Thyroid gland (tissue), 4 donors: ENCODE results near the gene NUP93. TPM values are rescaled to one million over a fixed set of nuclear protein-coding genes. Genes with fewer than 3 reads are reported as not detected.
A peak's percentile ranks its signal among the peaks of the same experiment; 100 is the strongest.

Experiments used
- DNase-seq, 2 donors: peaks; one replicate each; pipeline ENCODE4 v3.0.0-alpha.2; 2019
- H3K27ac ChIP-seq, 3 donors: fragments of 200-600 bp; sonication (generic); 1 replicate in 2 of 3; 2 replicates in 1 of 3; pipeline ENCODE4 v1.5.1; 2016 to 2019; ENCODE audit warnings: mild to moderate bottlenecking in 1 of 3, moderate library complexity in 1 of 3
- H3K27me3 ChIP-seq: fragments of 200-600 bp; sonication (generic); one replicate; pipeline ENCODE4 v1.5.1; 2019
- H3K36me3 ChIP-seq, 2 donors: fragments of 200-600 bp; sonication (generic); one replicate each; pipeline ENCODE4 v1.5.1; 2016 to 2019
- H3K4me1 ChIP-seq, 2 donors: fragments of 200-600 bp; sonication (generic); one replicate each; pipeline ENCODE4 v1.5.1; 2017 to 2019
- H3K4me3 ChIP-seq, 3 donors: fragments of 200-600 bp; sonication (generic); replicated peaks in 1 of 3; 1 replicate in 2 of 3; 2 replicates in 1 of 3; pipeline ENCODE4 v1.5.1; 2016; ENCODE audit warnings: mild to moderate bottlenecking in 1 of 3
- H3K9me3 ChIP-seq: fragments of 200-600 bp; sonication (generic); one replicate; pipeline ENCODE4 v1.5.1; 2017
- POLR2A ChIP-seq, 2 donors: fragments of 450-650 bp; IDR thresholded peaks; one replicate each; pipeline ENCODE4 v1.6.1; 2017; ENCODE audit warnings: antibody characterized with exemption in 2 of 2, mild to moderate bottlenecking in 2 of 2, moderate library complexity in 1 of 2
- WGBS, 2 donors: methylation state at CpG; one replicate each; pipeline ENCODE4 v1.1.5; 2017; 5-methylcytosine and 5-hydroxymethylcytosine counted together
- intact Hi-C: fragments of 100-400 bp; cut with DNase I; formaldehyde crosslinking; loops from one replicate; pipeline ENCODE4 v1.15.1; 2023
- total RNA-seq, 4 donors: library from RNA; depleted of rRNA; stranded (reverse); fragments of >200 nt; gene quantifications; one replicate each; pipeline ENCODE4 v1.2.3, GENCODE V29; 2016
- TF ChIP-seq, protein P1 (sequence below), 6 experiments: fragments of 200-600 bp in 3 of 6; fragments of 450-650 bp in 3 of 6; sonication (generic) in 3 of 6; IDR thresholded peaks; one replicate each; pipeline ENCODE4 v1.5.1; 2016 to 2019; ENCODE audit warnings: antibody characterized with exemption in 6 of 6, mild to moderate bottlenecking in 2 of 6, inconsistent platforms in 1 of 6, moderate library complexity in 1 of 6

Gene NUP93
- total RNA-seq, 4 donors from 2014 or later: 70.1 to 150 (median 97.4) TPM

DNA sequence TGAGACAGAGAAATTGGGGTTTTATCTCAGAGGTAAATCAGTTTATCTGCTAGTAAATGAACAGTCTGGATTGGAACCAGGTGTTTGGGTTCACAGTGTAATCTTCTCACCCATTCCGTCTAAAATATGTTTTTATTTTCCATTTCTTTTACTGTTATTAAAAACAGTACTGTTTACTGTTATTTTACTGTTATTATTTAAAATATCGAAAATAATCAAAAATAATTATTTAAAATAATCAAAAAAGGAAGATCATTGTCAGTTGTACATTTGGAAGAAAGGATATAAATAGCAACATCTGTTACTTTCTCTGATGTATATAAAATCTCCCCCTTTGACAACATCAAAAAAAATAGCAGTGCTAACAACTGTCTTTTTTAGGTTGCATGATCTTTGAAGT is 11.5 kb downstream of the NUP93 start:
- 44 to 45% methylated on average over 2 of the region's 2 CpGs for WGBS, 2 donors
- H3K27me3 ChIP-seq: no peaks in the 10 kb centered on the region
- H3K4me1 ChIP-seq: peaks cover 36 to 40% of the 10 kb centered on the region in 2 donors
- DNase-seq: no peak
- TF ChIP-seq, protein P1, sequence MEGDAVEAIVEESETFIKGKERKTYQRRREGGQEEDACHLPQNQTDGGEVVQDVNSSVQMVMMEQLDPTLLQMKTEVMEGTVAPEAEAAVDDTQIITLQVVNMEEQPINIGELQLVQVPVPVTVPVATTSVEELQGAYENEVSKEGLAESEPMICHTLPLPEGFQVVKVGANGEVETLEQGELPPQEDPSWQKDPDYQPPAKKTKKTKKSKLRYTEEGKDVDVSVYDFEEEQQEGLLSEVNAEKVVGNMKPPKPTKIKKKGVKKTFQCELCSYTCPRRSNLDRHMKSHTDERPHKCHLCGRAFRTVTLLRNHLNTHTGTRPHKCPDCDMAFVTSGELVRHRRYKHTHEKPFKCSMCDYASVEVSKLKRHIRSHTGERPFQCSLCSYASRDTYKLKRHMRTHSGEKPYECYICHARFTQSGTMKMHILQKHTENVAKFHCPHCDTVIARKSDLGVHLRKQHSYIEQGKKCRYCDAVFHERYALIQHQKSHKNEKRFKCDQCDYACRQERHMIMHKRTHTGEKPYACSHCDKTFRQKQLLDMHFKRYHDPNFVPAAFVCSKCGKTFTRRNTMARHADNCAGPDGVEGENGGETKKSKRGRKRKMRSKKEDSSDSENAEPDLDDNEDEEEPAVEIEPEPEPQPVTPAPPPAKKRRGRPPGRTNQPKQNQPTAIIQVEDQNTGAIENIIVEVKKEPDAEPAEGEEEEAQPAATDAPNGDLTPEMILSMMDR (IDR thresholded peaks at IDR 0.05): no peak
- TF ChIP-seq POLR2A (IDR thresholded peaks at IDR 0.05): no peak
- no peak overlapping the region for H3K4me3 ChIP-seq
- intact Hi-C loops: no loop called here
- H3K27ac ChIP-seq: no peak overlapping the region
- no peaks in the 10 kb centered on the region for H3K9me3 ChIP-seq
- no peaks in the 10 kb centered on the region for H3K36me3 ChIP-seq

DNA sequence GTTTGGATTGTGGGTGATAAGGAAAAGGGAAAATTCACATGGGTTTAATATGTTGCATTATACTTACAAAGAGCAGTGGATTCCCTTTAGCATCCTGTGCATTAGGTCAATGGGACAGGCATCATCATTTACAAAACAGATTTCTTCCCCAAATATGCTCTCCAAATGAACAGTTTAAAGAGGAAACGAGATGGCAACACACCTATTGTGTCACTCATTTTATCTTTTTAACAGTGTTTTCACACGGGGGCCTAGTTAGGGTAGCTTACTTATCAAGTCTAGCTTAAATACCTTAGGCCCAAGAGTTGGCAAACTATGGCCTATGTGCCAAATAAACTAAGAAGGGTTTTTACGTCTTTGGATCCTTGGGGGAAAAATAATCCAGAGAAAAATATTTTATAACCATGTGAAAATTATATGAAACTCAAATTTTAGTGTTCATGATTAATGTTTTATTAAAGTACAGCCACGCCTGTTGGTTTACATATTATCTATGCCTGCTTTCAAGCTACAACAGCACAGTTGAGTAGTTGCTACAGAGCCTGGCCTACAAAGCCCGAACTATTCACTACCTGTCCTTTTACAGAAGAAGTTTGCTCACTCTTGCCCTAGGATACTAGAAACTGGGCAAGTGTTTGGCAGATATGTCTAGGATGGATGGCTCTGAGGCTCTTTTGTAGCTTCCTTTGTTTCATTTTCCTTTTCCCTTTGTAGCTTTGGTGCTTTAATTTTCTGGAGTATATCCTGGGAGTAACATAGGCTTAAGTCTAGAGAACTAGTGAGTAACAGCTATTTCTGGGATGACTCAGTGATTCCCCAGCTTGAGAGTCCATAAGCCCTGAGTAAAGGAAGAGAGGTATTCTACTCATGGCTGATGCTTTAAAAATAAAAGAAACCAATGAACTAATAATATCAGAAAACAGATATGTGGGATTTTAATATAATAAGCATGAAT is 12.4 kb downstream of the NUP93 start:
- intact Hi-C loops: no loop called here
- Histone ChIP-seq H3K27ac (peak overlapping the region; percentile 44 to 94 (median 81)), H3K36me3 (no peaks in the 10 kb centered on the region), H3K27me3 (no peaks in the 10 kb centered on the region), H3K9me3 (no peaks in the 10 kb centered on the region), H3K4me1 (peaks cover 45 to 50% of the 10 kb centered on the region in 2 donors), H3K4me3 (no peak overlapping the region)
- WGBS, 2 donors: 67 to 71% methylated on average over 5 of the region's 5 CpGs
- TF ChIP-seq, protein P1 (IDR thresholded peaks at IDR 0.05): no peak
- TF ChIP-seq POLR2A (IDR thresholded peaks at IDR 0.05): no peak
- DNase-seq: no peak

DNA sequence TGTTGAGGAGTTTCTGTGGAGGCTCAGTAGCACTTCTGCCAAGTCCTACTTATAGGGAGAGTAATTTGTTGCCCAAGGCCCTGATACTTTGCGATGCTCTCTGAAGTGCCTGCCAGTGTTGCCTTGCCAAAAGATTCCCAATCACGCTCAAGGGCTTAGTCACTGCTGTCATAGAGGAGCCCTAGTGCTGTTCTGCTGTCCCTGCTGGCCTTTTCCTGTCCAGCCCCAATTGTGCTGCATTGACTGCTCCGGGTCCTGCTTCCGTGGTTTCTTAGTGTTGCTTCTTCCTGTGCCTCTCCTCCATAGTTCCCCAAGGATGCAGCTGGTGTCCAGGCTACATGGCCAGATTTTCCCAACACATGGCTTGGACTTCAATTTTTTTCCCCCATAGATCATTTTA is 13.9 kb downstream of the NUP93 start:
- intact Hi-C loops: no loop called here
- no peak overlapping the region for H3K4me3 ChIP-seq
- H3K36me3 ChIP-seq: no peaks in the 10 kb centered on the region
- H3K27ac ChIP-seq: peak overlapping the region; percentile 81 to 94 (median 90)
- peak; percentile 69 to 71 for DNase-seq
- peaks cover 61 to 63% of the 10 kb centered on the region in 2 donors for H3K4me1 ChIP-seq
- no peaks in the 10 kb centered on the region for H3K9me3 ChIP-seq
- TF ChIP-seq, protein P1 (IDR thresholded peaks at IDR 0.05): peak in 1 of 6 experiments; percentile 20
- TF ChIP-seq POLR2A (IDR thresholded peaks at IDR 0.05): peak in 1 of 2 donors; percentile 16
- 40 to 50% methylated on average over 4 of the region's 4 CpGs for WGBS, 2 donors
- no peaks in the 10 kb centered on the region for H3K27me3 ChIP-seq

DNA sequence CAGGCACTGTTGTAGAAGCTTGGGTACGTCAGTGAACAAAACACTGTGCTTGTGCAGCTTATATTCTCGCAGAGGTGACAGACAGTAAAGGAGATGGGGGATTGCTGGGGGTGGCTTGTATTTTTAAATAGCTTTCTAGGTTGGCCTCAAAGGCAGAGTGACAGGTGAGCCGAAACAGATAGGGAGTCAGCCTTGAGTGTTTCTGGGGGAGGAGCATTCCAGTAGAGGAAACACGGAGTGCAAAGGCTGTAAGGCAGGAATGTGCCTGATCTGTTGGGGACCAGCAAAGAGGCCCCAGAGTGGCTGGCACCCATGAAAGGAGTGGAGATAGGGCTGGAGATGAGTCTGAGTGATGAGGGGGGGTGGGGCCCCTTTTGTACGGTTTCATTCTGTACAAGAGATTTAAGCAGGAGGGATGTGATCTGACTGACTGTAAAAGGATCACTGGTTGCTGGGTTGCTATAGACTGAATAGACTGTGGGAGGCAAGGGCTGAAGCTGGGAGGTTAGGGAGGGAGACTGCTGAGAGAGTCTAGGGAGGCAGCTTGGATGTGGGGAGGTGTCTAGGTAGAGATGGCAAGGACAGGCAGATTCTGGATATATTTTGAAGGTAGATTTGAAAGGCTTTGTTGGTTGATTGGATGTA is 15.2 kb downstream of the NUP93 start:
- WGBS, 2 donors: 54 to 55% methylated on average over 5 of the region's 5 CpGs
- peaks cover 73 to 76% of the 10 kb centered on the region in 2 donors for H3K4me1 ChIP-seq

More for the DNA sequence above, 15.2 kb downstream of the NUP93 start:
- Histone ChIP-seq H3K36me3 (no peaks in the 10 kb centered on the region), H3K9me3 (no peaks in the 10 kb centered on the region), H3K27me3 (no peaks in the 10 kb centered on the region), H3K4me3 (no peak overlapping the region), H3K27ac (peak overlapping the region; percentile 81 to 94 (median 90))
- intact Hi-C loops: no loop called here
- DNase-seq: peak; percentile 55 to 61
- TF ChIP-seq, protein P1 (IDR thresholded peaks at IDR 0.05): no peak
- TF ChIP-seq POLR2A (IDR thresholded peaks at IDR 0.05): peak in 1 of 2 donors; percentile 62
